Natural killer cell treated with Interleukin-12 subunit alpha and Interleukin-12 subunit beta and Interleukin-15 and Interleukin-18, amount 100 ng/mL, for 72 hours (primary cell): ENCODE data around the gene GKN2. TPM values are rescaled to one million over a fixed set of nuclear protein-coding genes. Genes with fewer than 3 reads are reported as not detected.
"Not testable (repeated sequence)": the region's sequence is repeated elsewhere in the genome, so short reads cannot be mapped to it uniquely, and the experiment has no call there.

ENCODE experiments used
- ATAC-seq, 2 donors: fragments of 150-1000 bp; cut with Tn5 transposase in 1 of 2; sonication (Bioruptor Pico), chemical (Tn5 transposase) in 1 of 2; 2 replicates each; pipeline ENCODE4 v1.10.0; 2021
- DNase-seq: peaks from one replicate; pipeline ENCODE4 v3.0.0; 2022; ENCODE audit warnings: low spot score
- H3K27ac Mint-ChIP-seq, 2 donors: 1 replicate in 1 of 2; 2 replicates in 1 of 2; pipeline ENCODE4 v1.8.0; 2022; ENCODE audit warnings: mixed read lengths in 2 of 2, mild to moderate bottlenecking in 1 of 2, moderate library complexity in 1 of 2
- H3K27me3 Mint-ChIP-seq, 2 donors: 1 replicate in 1 of 2; 2 replicates in 1 of 2; pipeline ENCODE4 v1.8.0; 2022; ENCODE audit warnings: mixed read lengths in 2 of 2
- H3K36me3 Mint-ChIP-seq: one replicate; pipeline ENCODE4 v1.8.0; 2022; ENCODE audit warnings: mixed read lengths
- H3K4me1 Mint-ChIP-seq, 2 donors: 1 replicate in 1 of 2; 2 replicates in 1 of 2; pipeline ENCODE4 v1.8.0; 2022; ENCODE audit warnings: low read depth in 2 of 2, mixed read lengths in 2 of 2, mild to moderate bottlenecking in 1 of 2
- H3K4me3 Mint-ChIP-seq: one replicate; pipeline ENCODE4 v1.8.0; 2022; ENCODE audit warnings: mixed read lengths
- H3K9me3 Mint-ChIP-seq: 2 replicates; pipeline ENCODE4 v1.8.0; 2022; ENCODE audit warnings: mixed read lengths
- total RNA-seq, 2 donors: library from RNA; stranded (reverse); gene quantifications; one replicate each; pipeline ENCODE4 v1.2.3, GENCODE V29; 2022

GKN2 gene
- total RNA-seq, 2 donors from 2014 or later, result not detected

DNA sequence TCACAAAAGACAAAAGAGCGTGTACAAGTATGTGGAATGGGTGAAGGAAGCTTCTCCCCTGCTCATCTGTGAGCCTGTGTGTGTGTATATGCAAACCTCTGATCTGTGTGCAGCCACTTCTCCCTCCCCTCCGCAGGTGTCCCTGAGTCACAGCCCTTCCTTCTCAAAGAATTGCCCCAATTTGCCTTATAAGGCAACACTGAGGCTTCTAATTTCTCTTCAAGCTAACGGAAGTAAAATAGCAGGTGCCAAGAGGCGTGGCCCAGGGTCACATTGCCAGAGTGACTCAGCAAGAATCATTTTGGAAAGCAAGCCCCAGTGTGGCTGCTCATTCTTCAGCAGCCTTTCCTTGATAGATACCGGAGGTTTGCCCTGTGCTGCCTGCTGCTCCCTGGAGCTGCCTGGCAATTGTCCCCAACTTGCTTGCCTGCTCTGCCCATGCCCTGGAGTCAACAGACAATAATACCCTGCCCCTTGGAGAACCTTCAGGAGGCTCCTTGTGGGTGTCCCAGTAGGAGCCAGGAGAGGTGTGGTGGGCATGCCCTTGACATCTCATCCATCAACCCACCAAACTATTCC, 44.2 kb downstream of the GKN2 start:
- H3K9me3 Mint-ChIP-seq, result no peaks in the 10 kb centered on the region
- H3K27me3 Mint-ChIP-seq, result peaks cover 8% of the 10 kb centered on the region in 2 donors
- peaks cover 29 to 33% of the 10 kb centered on the region in 2 donors for H3K4me1 Mint-ChIP-seq
- peak overlapping the region; percentile 64 for H3K4me3 Mint-ChIP-seq
- ATAC-seq (peak; percentile 94), DNase-seq (peak; percentile 86)
- peak overlapping the region; percentile 93 to 96 for H3K27ac Mint-ChIP-seq
- peaks cover under 1% of the 10 kb centered on the region for H3K36me3 Mint-ChIP-seq

DNA sequence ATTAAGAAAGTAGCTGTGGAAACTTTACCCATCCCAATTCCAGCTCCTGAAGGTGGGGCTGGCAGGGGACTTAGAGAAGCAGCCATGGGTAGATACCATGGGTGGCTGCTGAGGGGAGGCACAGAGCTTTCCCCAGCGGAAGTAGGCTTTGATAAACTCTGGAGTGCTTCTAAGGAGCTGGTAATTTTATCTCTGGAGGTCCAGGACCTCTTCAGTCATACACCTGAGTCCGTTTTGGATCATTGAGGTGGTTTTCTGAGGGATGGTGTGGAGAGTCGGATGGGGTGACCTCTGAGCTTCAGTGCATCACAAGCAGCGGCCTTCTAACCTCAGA, 44.8 kb downstream of the GKN2 start:
- no peak for DNase-seq
- no peaks in the 10 kb centered on the region for H3K9me3 Mint-ChIP-seq
- peak overlapping the region; percentile 93 to 96 for H3K27ac Mint-ChIP-seq
- peaks cover 8 to 14% of the 10 kb centered on the region in 2 donors for H3K27me3 Mint-ChIP-seq
- peak overlapping the region; percentile 64 for H3K4me3 Mint-ChIP-seq
- peaks cover 6% of the 10 kb centered on the region for H3K36me3 Mint-ChIP-seq
- peak in 1 of 2 donors; percentile 4 for ATAC-seq
- peaks cover 29 to 33% of the 10 kb centered on the region in 2 donors for H3K4me1 Mint-ChIP-seq

DNA sequence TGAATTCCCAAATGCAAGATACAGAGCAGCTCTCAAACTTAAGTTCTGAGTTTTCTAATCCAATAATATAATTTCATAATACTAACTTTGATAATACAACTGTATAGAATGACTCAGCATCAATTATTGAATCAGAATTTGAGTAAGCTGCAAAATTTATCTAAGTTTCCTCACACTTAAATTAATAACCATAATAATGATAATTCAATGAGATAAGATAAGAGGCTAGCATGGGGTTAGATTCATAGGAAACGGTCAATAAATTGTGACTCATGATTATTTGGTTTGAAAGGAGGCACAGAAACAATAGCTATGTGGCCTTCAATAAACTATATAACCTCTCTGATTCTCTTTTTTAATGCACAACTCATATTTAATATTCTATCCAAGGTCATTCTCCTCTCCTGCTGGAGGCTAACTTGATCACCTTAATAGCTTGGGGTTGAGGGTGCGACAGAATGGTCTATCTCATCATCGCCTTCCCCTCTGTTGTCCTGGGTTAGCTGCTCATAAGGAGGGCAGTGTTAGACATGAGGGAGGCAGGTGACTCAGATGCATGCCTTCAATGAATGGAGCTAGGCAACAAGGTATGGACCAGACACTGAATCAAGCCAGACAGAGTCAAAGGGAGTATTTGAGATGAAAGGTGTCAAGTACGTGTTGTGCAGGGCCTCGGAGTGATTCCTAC, 45.3 kb downstream of the GKN2 start:
- peaks cover 8 to 19% of the 10 kb centered on the region in 2 donors for H3K27me3 Mint-ChIP-seq
- H3K9me3 Mint-ChIP-seq, result no peaks in the 10 kb centered on the region
- no peak for ATAC-seq
- H3K4me1 Mint-ChIP-seq, result peaks cover 29 to 33% of the 10 kb centered on the region in 2 donors
- peak overlapping the region; percentile 93 to 96 for H3K27ac Mint-ChIP-seq
- peak overlapping the region; percentile 64 for H3K4me3 Mint-ChIP-seq
- H3K36me3 Mint-ChIP-seq, result peaks cover 9% of the 10 kb centered on the region
- DNase-seq, result no peak

DNA sequence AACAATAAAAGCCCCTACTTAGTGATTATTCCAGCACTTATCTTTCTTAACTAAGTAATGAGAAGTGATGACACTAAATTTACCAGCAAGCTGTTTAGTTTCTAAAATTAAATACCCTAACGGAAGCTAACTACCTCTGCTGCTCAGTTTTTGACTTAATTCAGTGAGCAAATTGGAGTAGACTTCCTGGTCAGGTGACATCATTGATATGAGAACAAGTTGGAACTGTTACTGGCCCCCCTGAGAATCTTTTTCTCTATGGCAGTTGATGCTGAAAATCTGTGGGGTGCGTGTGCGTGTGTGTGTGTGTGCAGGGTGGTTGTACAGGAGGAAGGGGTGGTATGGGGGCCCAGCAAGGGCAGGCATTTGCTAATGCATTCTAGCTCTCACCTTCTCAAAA, 46.0 kb downstream of the GKN2 start:
- no peak overlapping the region for H3K4me3 Mint-ChIP-seq
- DNase-seq (no peak), ATAC-seq (no peak)
- peak overlapping the region in 1 of 2 donors; percentile 30 for H3K27ac Mint-ChIP-seq
- peaks cover 29 to 33% of the 10 kb centered on the region in 2 donors for H3K4me1 Mint-ChIP-seq
- peaks cover 3% of the 10 kb centered on the region for H3K9me3 Mint-ChIP-seq
- peaks cover 8 to 24% of the 10 kb centered on the region in 2 donors for H3K27me3 Mint-ChIP-seq
- H3K36me3 Mint-ChIP-seq, result peaks cover 13% of the 10 kb centered on the region

DNA sequence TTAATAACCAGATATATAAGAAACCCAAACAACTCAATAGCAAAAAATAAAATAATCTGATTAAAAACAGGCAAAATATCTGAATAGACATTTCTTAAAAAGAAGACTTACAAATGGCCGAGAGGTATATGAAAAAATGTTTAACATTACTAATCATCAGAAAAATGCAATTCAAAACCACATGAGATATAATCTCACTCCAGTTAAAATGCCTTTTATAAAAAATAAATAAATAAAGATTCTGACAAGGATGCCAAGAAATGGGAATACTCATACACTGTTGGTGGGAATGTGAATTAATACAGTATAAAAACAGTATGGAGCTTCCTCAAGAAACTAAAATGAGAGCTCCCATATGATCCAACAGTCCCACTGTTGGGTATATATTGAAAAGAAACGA, 47.6 kb downstream of the GKN2 start:
- H3K4me1 Mint-ChIP-seq, result peaks cover 25 to 26% of the 10 kb centered on the region in 2 donors
- H3K27ac Mint-ChIP-seq, result no peak overlapping the region
- H3K9me3 Mint-ChIP-seq, result peaks cover 8% of the 10 kb centered on the region
- no peak overlapping the region for H3K4me3 Mint-ChIP-seq
- no peak for DNase-seq
- H3K36me3 Mint-ChIP-seq, result peaks cover 19% of the 10 kb centered on the region
- H3K27me3 Mint-ChIP-seq, result peaks cover 11 to 30% of the 10 kb centered on the region in 2 donors
- ATAC-seq, result no peak

DNA sequence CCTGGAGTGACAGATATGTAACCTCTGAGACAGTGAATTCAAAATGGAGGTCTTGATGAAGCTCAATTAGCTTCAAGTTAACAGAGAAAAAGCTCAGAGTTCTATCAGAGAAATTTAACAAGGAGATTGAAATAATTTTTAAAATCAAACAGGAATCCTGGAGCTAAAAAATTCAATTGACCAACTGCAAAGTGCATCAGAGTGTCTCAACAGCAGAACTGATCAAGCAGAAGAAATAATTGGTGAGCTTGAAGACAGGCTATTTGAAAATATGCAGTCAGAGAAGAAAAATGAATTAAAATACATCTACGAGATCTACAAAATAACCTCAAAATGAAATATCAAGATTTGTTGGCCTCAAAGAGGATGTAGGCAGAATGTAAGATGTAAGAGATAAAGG, 51.1 kb downstream of the GKN2 start:
- DNase-seq (no peak), ATAC-seq (no peak)
- Mint-ChIP-seq H3K4me1 (no peaks in the 10 kb centered on the region), H3K27me3 (peaks cover 16 to 48% of the 10 kb centered on the region in 2 donors), H3K27ac (no peak overlapping the region), H3K9me3 (peaks cover 8% of the 10 kb centered on the region), H3K36me3 (peaks cover 26% of the 10 kb centered on the region), H3K4me3 (no peak overlapping the region)

DNA sequence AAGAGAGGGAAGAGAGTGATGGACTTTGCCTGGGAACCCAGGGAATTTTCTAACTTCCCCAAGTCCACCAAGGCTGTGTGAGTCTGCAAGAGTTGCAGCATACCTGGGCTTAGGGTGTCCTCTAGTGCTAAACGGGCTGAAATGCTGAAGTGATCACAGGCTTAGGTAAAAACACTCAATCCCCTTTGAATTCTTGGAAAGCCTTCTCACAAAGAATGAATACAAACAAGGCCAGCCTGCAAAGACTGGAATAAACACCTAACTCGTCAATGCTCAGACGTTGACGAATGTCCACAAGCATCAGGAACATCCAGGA, 51.5 kb downstream of the GKN2 start:
- H3K27me3 Mint-ChIP-seq, result peaks cover 16 to 48% of the 10 kb centered on the region in 2 donors
- H3K36me3 Mint-ChIP-seq, result peaks cover 26% of the 10 kb centered on the region
- DNase-seq (no peak), ATAC-seq (no peak)
- H3K27ac Mint-ChIP-seq, result no peak overlapping the region
- H3K4me3 Mint-ChIP-seq, result no peak overlapping the region
- H3K4me1 Mint-ChIP-seq, result no peaks in the 10 kb centered on the region
- peaks cover 8% of the 10 kb centered on the region for H3K9me3 Mint-ChIP-seq

DNA sequence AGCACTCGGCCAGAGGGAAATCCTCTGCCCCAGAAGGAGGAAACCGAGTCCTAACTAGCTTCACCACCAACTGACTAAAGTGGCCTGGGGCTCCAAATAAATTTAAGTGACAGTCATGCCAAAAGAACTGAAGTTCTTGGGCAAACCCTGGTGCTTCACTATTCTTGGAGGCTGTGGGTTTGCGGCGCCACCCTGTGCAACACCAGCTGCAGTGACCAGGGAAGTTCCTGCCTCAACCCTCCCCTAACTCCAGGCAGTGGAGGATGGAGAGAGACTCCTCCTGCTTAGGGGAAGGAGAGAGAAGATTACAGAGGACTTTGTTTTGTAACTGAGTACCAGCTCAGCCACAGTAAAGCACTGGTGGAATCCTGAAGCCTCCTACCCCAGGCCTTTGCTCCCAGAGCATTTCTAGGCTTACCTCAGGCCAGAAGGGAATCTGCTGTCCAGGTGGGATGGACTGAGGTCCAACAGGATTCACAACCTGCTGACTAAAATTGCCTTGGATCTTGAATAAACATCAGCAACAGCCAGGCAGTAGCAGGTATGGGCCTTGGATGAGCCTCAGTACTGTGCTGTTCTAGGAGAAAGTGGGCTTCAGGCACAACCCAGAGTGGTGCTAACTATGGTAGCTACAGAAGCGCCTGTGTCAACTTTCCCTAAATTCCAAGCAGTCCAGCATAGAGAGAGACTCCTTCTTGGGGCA, 52.0 kb downstream of the GKN2 start:
- Mint-ChIP-seq H3K27ac (peak overlapping the region in 1 of 2 donors; percentile 23), H3K9me3 (peaks cover 8% of the 10 kb centered on the region), H3K4me3 (no peak overlapping the region), H3K27me3 (peaks cover 19 to 52% of the 10 kb centered on the region in 2 donors), H3K4me1 (no peaks in the 10 kb centered on the region), H3K36me3 (peaks cover 26% of the 10 kb centered on the region)
- no peak for DNase-seq
- ATAC-seq, result no peak

DNA sequence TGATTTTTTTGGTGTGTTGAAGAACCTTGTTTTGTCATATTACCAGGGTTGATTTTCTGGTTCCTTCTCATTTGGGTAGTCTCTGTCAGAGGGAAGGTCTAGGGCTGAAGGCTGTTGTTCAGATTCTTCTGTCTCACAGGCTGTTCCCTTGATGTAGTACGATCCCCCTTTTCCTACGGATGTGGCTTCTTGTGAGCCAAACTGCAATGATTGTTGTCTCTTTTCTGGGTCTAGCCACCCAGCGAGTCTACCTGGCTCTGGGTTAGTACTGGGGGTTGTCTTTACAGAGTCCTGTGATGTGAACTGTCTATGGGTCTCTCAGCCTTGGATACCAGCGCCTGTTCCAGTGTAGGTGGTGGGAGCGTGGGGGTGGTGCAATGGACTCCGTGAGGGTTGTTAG, 56.7 kb downstream of the GKN2 start:
- H3K36me3 Mint-ChIP-seq, DNase-seq, H3K4me1 Mint-ChIP-seq, ATAC-seq, H3K9me3 Mint-ChIP-seq, H3K27ac Mint-ChIP-seq, H3K4me3 Mint-ChIP-seq: not testable (repeated sequence)
- H3K27me3 Mint-ChIP-seq, result peaks cover 18 to 51% of the 10 kb centered on the region in 2 donors

Other genes starting within 250 kb of the GKN2 start
- gene ARHGAP25, start 218.1 kb downstream of the GKN2 start, total RNA-seq, result 100 to 1,000 TPM; 121 to 170 TPM
- gene BMP10, start 81.5 kb downstream of the GKN2 start, total RNA-seq, result not detected
- gene GKN1, start 21.7 kb upstream of the GKN2 start, total RNA-seq, result not detected
- gene ANTXR1, start 60.3 kb upstream of the GKN2 start, total RNA-seq, result under 1 TPM in 1 of 2 donors, not detected in 1; 0.40 TPM